Measurements from ENCODE around the gene KCP. TPM values are rescaled to one million over a fixed set of nuclear protein-coding genes. Genes with fewer than 3 reads are reported as not detected.

Gene KCP
- total and polyA plus RNA-seq, 2 of the 13 experiments (the other 11 are each of a cell fraction or from before 2014, with no cell fraction given), result 0.37 to 1.0 TPM

DNA sequence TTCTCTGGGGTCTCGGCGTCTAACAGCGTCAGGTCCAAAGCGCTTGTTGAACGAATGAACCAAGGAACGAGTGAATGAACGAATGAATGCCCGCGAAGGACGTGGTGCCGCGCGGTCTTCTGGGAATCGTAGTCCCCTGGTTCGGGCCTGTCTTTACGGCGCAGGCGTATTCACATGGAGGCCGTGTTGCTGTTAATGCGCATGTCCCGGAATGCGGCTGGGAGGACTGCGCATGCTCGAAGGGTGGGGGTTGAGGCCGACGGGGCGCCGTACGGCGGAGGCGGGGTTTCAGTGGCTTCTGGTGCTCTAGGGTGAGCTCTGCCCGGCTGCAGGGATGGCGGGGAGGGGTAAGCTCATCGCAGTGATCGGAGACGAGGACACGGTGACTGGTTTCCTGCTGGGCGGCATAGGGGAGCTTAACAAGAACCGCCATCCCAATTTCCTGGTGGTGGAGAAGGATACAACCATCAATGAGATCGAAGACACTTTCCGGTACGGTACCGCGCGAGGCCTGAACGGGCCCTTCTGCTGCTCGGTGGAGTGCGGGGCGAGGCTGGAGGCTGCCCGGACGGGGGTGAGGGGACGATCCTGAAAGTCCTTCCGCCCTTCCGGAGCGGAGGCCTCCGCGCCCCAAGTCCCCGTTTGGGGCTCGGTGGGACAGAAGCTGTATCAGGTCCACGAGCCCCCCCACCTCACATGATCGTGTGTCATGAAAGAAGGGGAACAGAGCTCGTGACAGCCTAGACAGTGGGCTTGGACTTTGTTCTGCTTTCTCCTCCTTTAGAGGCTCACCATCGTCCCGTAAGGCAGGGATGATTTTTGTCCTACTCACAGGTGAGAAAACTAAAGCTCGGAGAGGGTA lies 47.7 kb downstream of the KCP start, which contains the start of gene ATP6V1F (continued):
- no peak for TF ChIP-seq ZBTB40 (IDR thresholded peaks at IDR 0.05)
- TF ChIP-seq ZBTB40 (CRISPR knock-in tag; IDR thresholded peaks at IDR 0.05), result no peak; the same call in 1 of the 2 replicates
- no peak for TF ChIP-seq ZNF589 (CRISPR knock-in tag; conservative IDR thresholded peaks at IDR 0.05)
- no peak for TF ChIP-seq ZNF746 (CRISPR knock-in tag; IDR thresholded peaks at IDR 0.05)
- no peak for TF ChIP-seq ZNF280D (CRISPR knock-in tag; IDR thresholded peaks at IDR 0.05)
- TF ChIP-seq, protein P1, sequence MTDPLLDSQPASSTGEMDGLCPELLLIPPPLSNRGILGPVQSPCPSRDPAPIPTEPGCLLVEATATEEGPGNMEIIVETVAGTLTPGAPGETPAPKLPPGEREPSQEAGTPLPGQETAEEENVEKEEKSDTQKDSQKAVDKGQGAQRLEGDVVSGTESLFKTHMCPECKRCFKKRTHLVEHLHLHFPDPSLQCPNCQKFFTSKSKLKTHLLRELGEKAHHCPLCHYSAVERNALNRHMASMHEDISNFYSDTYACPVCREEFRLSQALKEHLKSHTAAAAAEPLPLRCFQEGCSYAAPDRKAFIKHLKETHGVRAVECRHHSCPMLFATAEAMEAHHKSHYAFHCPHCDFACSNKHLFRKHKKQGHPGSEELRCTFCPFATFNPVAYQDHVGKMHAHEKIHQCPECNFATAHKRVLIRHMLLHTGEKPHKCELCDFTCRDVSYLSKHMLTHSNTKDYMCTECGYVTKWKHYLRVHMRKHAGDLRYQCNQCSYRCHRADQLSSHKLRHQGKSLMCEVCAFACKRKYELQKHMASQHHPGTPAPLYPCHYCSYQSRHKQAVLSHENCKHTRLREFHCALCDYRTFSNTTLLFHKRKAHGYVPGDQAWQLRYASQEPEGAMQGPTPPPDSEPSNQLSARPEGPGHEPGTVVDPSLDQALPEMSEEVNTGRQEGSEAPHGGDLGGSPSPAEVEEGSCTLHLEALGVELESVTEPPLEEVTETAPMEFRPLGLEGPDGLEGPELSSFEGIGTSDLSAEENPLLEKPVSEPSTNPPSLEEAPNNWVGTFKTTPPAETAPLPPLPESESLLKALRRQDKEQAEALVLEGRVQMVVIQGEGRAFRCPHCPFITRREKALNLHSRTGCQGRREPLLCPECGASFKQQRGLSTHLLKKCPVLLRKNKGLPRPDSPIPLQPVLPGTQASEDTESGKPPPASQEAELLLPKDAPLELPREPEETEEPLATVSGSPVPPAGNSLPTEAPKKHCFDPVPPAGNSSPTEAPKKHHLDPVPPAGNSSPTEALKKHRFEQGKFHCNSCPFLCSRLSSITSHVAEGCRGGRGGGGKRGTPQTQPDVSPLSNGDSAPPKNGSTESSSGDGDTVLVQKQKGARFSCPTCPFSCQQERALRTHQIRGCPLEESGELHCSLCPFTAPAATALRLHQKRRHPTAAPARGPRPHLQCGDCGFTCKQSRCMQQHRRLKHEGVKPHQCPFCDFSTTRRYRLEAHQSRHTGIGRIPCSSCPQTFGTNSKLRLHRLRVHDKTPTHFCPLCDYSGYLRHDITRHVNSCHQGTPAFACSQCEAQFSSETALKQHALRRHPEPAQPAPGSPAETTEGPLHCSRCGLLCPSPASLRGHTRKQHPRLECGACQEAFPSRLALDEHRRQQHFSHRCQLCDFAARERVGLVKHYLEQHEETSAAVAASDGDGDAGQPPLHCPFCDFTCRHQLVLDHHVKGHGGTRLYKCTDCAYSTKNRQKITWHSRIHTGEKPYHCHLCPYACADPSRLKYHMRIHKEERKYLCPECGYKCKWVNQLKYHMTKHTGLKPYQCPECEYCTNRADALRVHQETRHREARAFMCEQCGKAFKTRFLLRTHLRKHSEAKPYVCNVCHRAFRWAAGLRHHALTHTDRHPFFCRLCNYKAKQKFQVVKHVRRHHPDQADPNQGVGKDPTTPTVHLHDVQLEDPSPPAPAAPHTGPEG (CRISPR knock-in tag; IDR thresholded peaks at IDR 0.05), result no peak
- TF ChIP-seq ZFP90 (CRISPR knock-in tag; IDR thresholded peaks at IDR 0.05; ENCODE audit: borderline replicate concordance), result no peak
- TF ChIP-seq, protein P2, sequence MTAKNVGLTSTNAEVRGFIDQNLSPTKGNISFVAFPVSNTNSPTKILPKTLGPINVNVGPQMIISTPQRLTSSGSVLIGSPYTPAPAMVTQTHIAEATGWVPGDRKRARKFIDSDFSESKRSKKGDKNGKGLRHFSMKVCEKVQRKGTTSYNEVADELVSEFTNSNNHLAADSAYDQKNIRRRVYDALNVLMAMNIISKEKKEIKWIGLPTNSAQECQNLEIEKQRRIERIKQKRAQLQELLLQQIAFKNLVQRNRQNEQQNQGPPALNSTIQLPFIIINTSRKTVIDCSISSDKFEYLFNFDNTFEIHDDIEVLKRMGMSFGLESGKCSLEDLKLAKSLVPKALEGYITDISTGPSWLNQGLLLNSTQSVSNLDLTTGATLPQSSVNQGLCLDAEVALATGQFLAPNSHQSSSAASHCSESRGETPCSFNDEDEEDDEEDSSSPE (CRISPR knock-in tag; IDR thresholded peaks at IDR 0.05), result peak; percentile 67
